A549 (cell line): ENCODE measurements around the gene ZSCAN1.

Experiments
- EP300 ChIP-seq, 2 experiments: fragments of >200 bp; sonication (Bioruptor Twin); formaldehyde crosslinking; IDR thresholded peaks; 2 replicates in 1 of 2; 3 replicates in 1 of 2; pipeline ENCODE4 v1.6.1; 2016 to 2017
- PHF8 ChIP-seq: fragments of 200-600 bp; sonication (generic); IDR thresholded peaks from 2 replicates; pipeline ENCODE4 v1.6.1; 2016; ENCODE audit warnings: low read depth, mild to moderate bottlenecking, antibody characterized with exemption, moderate library complexity, borderline replicate concordance
- POLR2A ChIP-seq: IDR thresholded peaks from 2 replicates; pipeline ENCODE4 v1.6.1; 2012; ENCODE audit warnings: mild to moderate bottlenecking, low read length
- RAD21 ChIP-seq, 2 experiments: fragments of >200 bp in 1 of 2; sonication (Bioruptor Twin) in 1 of 2; formaldehyde crosslinking in 1 of 2; IDR thresholded peaks in 1 of 2; conservative IDR thresholded peaks in 1 of 2; 2 replicates in 1 of 2; 3 replicates in 1 of 2; pipeline ENCODE4 v1.6.1; 2012 to 2018; ENCODE audit warnings: inconsistent platforms in 1 of 2
- TF ChIP-seq, protein P1 (sequence below): fragments of 450-650 bp; IDR thresholded peaks from 2 replicates; pipeline ENCODE4 v1.6.1; 2014; ENCODE audit warnings: antibody characterized with exemption

DNA sequence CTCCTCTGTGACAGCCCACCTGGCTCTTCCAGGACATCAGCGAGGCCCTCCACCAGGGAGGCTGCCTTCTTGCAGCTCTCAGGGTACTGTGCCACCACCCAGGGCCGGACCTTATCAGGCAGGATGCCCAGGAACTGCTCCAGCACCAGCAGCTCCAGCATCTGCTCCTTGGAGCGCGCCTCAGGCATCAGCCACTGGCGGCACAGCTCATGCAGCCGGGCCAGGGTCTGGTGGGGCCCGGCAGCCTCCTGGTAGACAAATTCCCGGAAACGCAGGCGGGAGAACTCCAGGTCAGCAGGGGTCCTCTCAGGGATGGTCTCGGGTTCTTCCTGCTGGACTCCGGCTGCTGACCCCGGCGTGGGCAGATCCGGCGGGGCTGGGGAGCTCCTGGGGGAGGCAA is 56.0 kb downstream of the ZSCAN1 start:
- TF ChIP-seq RAD21 (conservative IDR thresholded peaks at IDR 0.05 in 1 of 2, IDR thresholded peaks at IDR 0.05 in 1 of 2) (no peak), EP300 (IDR thresholded peaks at IDR 0.05) (no peak), POLR2A (no peak), PHF8 (no peak)
- TF ChIP-seq, protein P1, sequence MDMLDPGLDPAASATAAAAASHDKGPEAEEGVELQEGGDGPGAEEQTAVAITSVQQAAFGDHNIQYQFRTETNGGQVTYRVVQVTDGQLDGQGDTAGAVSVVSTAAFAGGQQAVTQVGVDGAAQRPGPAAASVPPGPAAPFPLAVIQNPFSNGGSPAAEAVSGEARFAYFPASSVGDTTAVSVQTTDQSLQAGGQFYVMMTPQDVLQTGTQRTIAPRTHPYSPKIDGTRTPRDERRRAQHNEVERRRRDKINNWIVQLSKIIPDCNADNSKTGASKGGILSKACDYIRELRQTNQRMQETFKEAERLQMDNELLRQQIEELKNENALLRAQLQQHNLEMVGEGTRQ, result no peak
